ENCODE results near the gene SLC22A5.

SLC22A5 gene

GRCh38 chr5:132392411-132392810 lies 22.9 kb downstream of the SLC22A5 start:
- H3K27me3 ChIP-seq (replicated peaks; ENCODE audit: insufficient read depth, low read length) = no peaks in the 10 kb centered on the region
- TF ChIP-seq EZH2phosphoT487 (IDR thresholded peaks at IDR 0.05; ENCODE audit: low read length) = no peak
- TF ChIP-seq EZH2 (optimal IDR thresholded peaks at IDR 0.05; ENCODE audit: low read depth, low read length) = no peak
- TF ChIP-seq, protein P1, sequence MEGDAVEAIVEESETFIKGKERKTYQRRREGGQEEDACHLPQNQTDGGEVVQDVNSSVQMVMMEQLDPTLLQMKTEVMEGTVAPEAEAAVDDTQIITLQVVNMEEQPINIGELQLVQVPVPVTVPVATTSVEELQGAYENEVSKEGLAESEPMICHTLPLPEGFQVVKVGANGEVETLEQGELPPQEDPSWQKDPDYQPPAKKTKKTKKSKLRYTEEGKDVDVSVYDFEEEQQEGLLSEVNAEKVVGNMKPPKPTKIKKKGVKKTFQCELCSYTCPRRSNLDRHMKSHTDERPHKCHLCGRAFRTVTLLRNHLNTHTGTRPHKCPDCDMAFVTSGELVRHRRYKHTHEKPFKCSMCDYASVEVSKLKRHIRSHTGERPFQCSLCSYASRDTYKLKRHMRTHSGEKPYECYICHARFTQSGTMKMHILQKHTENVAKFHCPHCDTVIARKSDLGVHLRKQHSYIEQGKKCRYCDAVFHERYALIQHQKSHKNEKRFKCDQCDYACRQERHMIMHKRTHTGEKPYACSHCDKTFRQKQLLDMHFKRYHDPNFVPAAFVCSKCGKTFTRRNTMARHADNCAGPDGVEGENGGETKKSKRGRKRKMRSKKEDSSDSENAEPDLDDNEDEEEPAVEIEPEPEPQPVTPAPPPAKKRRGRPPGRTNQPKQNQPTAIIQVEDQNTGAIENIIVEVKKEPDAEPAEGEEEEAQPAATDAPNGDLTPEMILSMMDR (IDR thresholded peaks at IDR 0.05; ENCODE audit: low read length) = no peak
- H2AFZ ChIP-seq (ENCODE audit: low read length) = no peak overlapping the region

GRCh38 chr5:132392978-132393825 lies 23.7 kb downstream of the SLC22A5 start:
- Histone ChIP-seq H3K9me3 (replicated peaks; ENCODE audit: insufficient read depth, low read length) (no peaks in the 10 kb centered on the region), H3K79me2 (ENCODE audit: low read length) (no peaks in the 10 kb centered on the region), H3K9me2 (replicated peaks; ENCODE audit: insufficient read depth, low read length) (no peaks in the 10 kb centered on the region), H3K27ac (ENCODE audit: low read length) (no peak overlapping the region), H3K9ac (ENCODE audit: low read length) (no peak overlapping the region), H4K20me1 (ENCODE audit: insufficient read depth, low read length) (no peaks in the 10 kb centered on the region), H3K27me3 (replicated peaks; ENCODE audit: insufficient read depth, low read length) (no peaks in the 10 kb centered on the region), H3F3A (ENCODE audit: insufficient read depth, low read length) (no peaks in the 10 kb centered on the region), H3K36me3 (replicated peaks; ENCODE audit: insufficient read depth, low read length) (no peaks in the 10 kb centered on the region), H3K4me2 (ENCODE audit: low read depth, low read length) (no peak overlapping the region), H3K4me3 (ENCODE audit: low read length) (no peak overlapping the region), H3K4me1 (ENCODE audit: low read length) (peaks cover under 1% of the 10 kb centered on the region; the same call in 1 of the 2 replicates), H2AFZ (ENCODE audit: low read length) (no peak overlapping the region)
- DNase-seq = no peak
- TF ChIP-seq EZH2phosphoT487 (IDR thresholded peaks at IDR 0.05; ENCODE audit: low read length) = no peak
- TF ChIP-seq, protein P1 (IDR thresholded peaks at IDR 0.05; ENCODE audit: low read length) = no peak
- no peak for TF ChIP-seq EZH2 (optimal IDR thresholded peaks at IDR 0.05; ENCODE audit: low read depth, low read length)

More at GRCh38 chr5:132392411-132392810, 22.9 kb downstream of the SLC22A5 start:
- H3F3A ChIP-seq (ENCODE audit: insufficient read depth, low read length) = no peaks in the 10 kb centered on the region
- no peaks in the 10 kb centered on the region for H3K36me3 ChIP-seq (replicated peaks; ENCODE audit: insufficient read depth, low read length)
- H3K9me3 ChIP-seq (replicated peaks; ENCODE audit: insufficient read depth, low read length) = no peaks in the 10 kb centered on the region
- peaks cover 9% of the 10 kb centered on the region for H3K4me1 ChIP-seq (ENCODE audit: low read length)
- H3K27ac ChIP-seq (ENCODE audit: low read length) = no peak overlapping the region
- H3K9me2 ChIP-seq (replicated peaks; ENCODE audit: insufficient read depth, low read length) = no peaks in the 10 kb centered on the region
- no peak overlapping the region for H3K4me3 ChIP-seq (ENCODE audit: low read length)
- DNase-seq = no peak
- no peaks in the 10 kb centered on the region for H3K79me2 ChIP-seq (ENCODE audit: low read length)
- no peak overlapping the region for H3K9ac ChIP-seq (ENCODE audit: low read length)
- H3K4me2 ChIP-seq (ENCODE audit: low read depth, low read length) = no peak overlapping the region
- H4K20me1 ChIP-seq (ENCODE audit: insufficient read depth, low read length) = no peaks in the 10 kb centered on the region

- no peaks in the 10 kb centered on the region for H3K36me3 ChIP-seq (replicated peaks; ENCODE audit: insufficient read depth, low read length)
These were observed 25.3 kb downstream of the SLC22A5 start for GRCh38 chr5:132394667-132395259.

More at GRCh38 chr5:132394667-132395259, 25.3 kb downstream of the SLC22A5 start:
- Histone ChIP-seq H3K4me2 (ENCODE audit: low read depth, low read length) (no peak overlapping the region), H3K27ac (ENCODE audit: low read length) (no peak overlapping the region), H3K9ac (ENCODE audit: low read length) (no peak overlapping the region), H2AFZ (ENCODE audit: low read length) (no peak overlapping the region), H3K9me2 (replicated peaks; ENCODE audit: insufficient read depth, low read length) (no peaks in the 10 kb centered on the region), H3K4me3 (ENCODE audit: low read length) (no peak overlapping the region), H3K79me2 (ENCODE audit: low read length) (no peaks in the 10 kb centered on the region), H3F3A (ENCODE audit: insufficient read depth, low read length) (no peaks in the 10 kb centered on the region), H3K27me3 (replicated peaks; ENCODE audit: insufficient read depth, low read length) (no peaks in the 10 kb centered on the region), H3K4me1 (ENCODE audit: low read length) (no peaks in the 10 kb centered on the region), H4K20me1 (ENCODE audit: insufficient read depth, low read length) (no peaks in the 10 kb centered on the region), H3K9me3 (replicated peaks; ENCODE audit: insufficient read depth, low read length) (no peaks in the 10 kb centered on the region)
- TF ChIP-seq EZH2 (optimal IDR thresholded peaks at IDR 0.05; ENCODE audit: low read depth, low read length) (no peak), EZH2phosphoT487 (IDR thresholded peaks at IDR 0.05; ENCODE audit: low read length) (no peak)
- TF ChIP-seq, protein P1 (IDR thresholded peaks at IDR 0.05; ENCODE audit: low read length) = no peak
- DNase-seq = no peak

Measured in MM.1S (cell line).